ENCODE results near the gene WRAP53.

Gene WRAP53

GRCh38 chr17:7695586-7695985, 7.3 kb downstream of the WRAP53 start:
- ATAC-seq (ENCODE audit: low read depth) (no peak), DNase-seq (ENCODE audit: low spot score in 2 of 2) (no peak)
- no peak overlapping the region for H3K4me3 Mint-ChIP-seq
- H3K4me1 Mint-ChIP-seq, result peaks cover 3% of the 10 kb centered on the region
- no peaks in the 10 kb centered on the region for H3K9me3 Mint-ChIP-seq
- peaks cover 36% of the 10 kb centered on the region for H3K36me3 Mint-ChIP-seq
- H3K27ac Mint-ChIP-seq, result no peak overlapping the region
- H3K27me3 Mint-ChIP-seq, result peaks cover 7% of the 10 kb centered on the region

- H3K9me3 Mint-ChIP-seq, result no peaks in the 10 kb centered on the region
- H3K4me1 Mint-ChIP-seq, result peaks cover 1% of the 10 kb centered on the region
- H3K27me3 Mint-ChIP-seq, result peaks cover 9% of the 10 kb centered on the region
- H3K36me3 Mint-ChIP-seq, result peaks cover 48% of the 10 kb centered on the region
- no peak overlapping the region for H3K4me3 Mint-ChIP-seq
- ATAC-seq (ENCODE audit: low read depth), result no peak
- no peak overlapping the region for H3K27ac Mint-ChIP-seq
- no peak for DNase-seq (ENCODE audit: low spot score in 2 of 2)
Observed at GRCh38 chr17:7697828-7698588, 9.7 kb downstream of the WRAP53 start.

DNA sequence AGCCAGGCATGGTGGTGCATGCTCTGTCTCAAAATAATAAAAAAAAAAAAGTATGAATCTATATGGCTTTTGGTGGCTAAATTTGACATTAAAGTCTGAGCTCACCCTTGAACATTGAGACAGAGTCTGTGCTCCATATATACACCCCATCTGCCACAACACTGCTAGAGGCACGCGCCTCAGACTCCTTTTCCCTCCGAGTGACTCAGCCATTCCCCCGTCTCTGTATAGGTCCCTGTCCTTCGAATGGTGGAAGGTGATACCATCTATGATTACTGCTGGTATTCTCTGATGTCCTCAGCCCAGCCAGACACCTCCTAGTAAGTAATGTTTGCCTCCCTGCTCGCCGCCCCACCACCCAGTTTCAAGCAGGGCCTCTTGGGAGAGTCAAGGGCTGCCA, 12.2 kb downstream of the WRAP53 start:
- ATAC-seq (ENCODE audit: low read depth), result no peak
- Mint-ChIP-seq H3K27ac (no peak overlapping the region), H3K9me3 (no peaks in the 10 kb centered on the region), H3K36me3 (peaks cover 46% of the 10 kb centered on the region), H3K4me1 (peaks cover 14% of the 10 kb centered on the region), H3K27me3 (peaks cover 25% of the 10 kb centered on the region), H3K4me3 (no peak overlapping the region)
- DNase-seq (ENCODE audit: low spot score in 2 of 2), result no peak

DNA sequence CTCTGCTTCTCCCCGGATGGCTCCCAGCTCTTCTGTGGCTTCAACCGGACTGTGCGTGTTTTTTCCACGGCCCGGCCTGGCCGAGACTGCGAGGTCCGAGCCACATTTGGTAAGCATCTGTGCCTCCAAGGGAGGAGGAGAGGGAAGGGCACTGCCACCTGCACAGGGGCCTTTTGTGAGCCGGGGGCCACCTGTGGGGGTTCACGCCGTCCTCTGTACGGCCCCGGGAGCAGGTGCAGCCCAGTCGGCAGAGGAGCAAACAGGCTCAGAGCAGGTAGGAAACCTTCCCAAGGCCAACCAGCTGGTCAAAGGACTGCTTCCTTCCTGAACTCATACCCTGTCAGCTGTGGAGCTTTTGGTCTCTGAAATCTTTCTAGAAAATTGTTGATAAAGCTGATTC, 13.4 kb downstream of the WRAP53 start:
- peaks cover 17% of the 10 kb centered on the region for H3K4me1 Mint-ChIP-seq
- no peak overlapping the region for H3K27ac Mint-ChIP-seq
- DNase-seq (ENCODE audit: low spot score in 2 of 2) (no peak), ATAC-seq (ENCODE audit: low read depth) (no peak)
- H3K36me3 Mint-ChIP-seq, result peaks cover 37% of the 10 kb centered on the region
- peaks cover 32% of the 10 kb centered on the region for H3K27me3 Mint-ChIP-seq
- no peak overlapping the region for H3K4me3 Mint-ChIP-seq
- no peaks in the 10 kb centered on the region for H3K9me3 Mint-ChIP-seq

DNA sequence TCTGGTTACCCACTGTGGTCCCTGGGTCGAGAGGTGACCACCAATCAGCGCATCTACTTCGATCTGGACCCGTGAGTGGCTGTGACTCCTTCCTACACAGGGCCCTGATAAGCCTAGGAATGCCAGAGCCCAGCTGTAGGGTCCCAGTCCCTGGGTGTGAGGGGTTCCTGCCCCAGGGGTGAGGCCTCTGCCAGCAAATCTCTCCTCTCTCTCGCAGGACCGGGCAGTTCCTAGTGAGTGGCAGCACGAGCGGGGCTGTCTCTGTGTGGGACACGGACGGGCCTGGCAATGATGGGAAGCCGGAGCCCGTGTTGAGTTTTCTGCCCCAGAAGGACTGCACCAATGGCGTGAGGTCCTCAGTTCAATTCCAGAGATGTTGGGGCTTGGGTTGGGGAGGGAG, 14.5 kb downstream of the WRAP53 start:
- no peak for DNase-seq (ENCODE audit: low spot score in 2 of 2)
- ATAC-seq (ENCODE audit: low read depth), result no peak
- H3K9me3 Mint-ChIP-seq, result no peaks in the 10 kb centered on the region
- no peak overlapping the region for H3K27ac Mint-ChIP-seq
- H3K36me3 Mint-ChIP-seq, result peaks cover 34% of the 10 kb centered on the region
- peaks cover 17% of the 10 kb centered on the region for H3K4me1 Mint-ChIP-seq
- H3K27me3 Mint-ChIP-seq, result peaks cover 37% of the 10 kb centered on the region
- no peak overlapping the region for H3K4me3 Mint-ChIP-seq

DNA sequence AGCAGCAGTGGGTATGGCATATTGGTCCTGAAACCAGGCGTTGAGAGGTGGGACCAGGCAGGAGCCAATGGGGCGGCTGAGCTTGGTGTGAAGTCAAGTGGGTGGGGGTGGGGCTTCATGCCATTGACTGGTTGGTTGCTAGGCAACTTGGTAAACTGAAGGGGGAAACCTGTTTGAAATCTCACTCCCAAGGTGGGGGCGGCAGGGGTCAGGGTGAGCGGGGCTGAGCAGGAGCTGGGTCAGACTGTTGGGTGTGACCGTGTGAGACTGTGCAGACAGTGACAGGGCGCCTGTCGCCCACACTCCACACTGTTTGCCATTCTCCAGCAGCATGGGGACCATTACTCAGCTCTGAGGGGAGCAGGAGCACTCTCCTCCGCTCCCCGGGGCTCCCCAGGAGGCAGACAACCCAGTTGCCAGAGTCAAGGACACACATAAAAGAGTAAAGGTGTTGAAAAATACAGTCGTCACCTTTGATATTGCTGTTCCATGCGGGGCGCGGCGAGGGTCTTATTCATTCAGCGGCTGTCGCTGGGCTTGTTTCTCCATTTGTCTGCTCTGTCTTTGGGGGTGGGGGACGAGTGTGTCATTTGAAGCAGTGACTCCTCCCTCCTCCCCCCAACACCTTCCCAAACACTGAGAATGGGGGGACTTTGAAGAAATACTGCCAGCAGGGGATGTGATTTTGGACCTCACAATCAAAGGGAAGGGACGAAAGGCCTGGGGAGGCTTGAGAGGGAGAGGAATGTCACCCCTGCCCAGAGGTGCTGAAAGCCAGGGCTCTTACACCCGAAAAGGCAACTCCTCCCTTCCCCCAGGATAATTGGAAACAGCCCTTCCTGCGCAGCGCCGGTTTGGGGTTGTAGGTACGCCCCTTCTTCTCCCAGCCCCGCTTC, 15.6 kb downstream of the WRAP53 start:
- Mint-ChIP-seq H3K4me1 (peaks cover 17% of the 10 kb centered on the region), H3K27ac (peak overlapping the region; percentile 82), H3K27me3 (peaks cover 33% of the 10 kb centered on the region), H3K4me3 (peak overlapping the region; percentile 75), H3K36me3 (peaks cover 30% of the 10 kb centered on the region), H3K9me3 (no peaks in the 10 kb centered on the region)
- ATAC-seq (ENCODE audit: low read depth) (peak; percentile 61), DNase-seq (ENCODE audit: low spot score in 2 of 2) (peak in 1 of 2 donors; percentile 18)

DNA sequence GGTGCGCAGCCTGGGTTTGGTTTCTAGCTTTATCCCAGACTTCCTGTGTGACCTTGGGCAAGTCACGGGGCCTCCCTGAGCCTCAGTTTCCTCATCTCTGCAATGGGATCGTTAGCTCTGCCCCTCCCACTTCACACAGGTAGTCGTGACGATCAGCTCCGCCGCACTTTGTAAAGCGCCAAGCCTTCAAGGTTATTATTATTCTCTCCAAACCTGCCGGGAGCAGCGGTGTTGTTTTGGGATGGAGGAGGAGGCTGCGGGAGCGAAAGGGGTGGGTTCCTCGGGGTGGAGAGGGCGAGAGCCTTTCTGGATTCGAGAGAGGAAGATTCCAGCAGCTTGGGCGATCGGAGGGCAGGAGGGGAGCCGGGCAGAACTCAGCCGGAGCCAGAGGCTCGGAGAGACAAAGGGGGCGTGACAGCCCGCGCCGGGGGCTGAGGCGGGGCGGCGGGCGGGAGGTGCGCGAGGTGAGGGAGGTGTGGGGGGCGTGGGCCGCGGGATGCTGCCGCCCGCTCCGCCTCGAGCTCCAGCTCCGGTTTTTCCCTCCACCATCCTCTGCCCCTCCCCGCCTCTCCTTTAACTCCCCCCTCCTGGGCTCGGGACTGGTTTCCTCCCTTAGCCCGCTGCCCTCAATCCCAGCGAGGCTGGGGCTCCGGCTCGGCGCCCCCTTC, 16.5 kb downstream of the WRAP53 start, which contains the start of gene EFNB3:
Gene EFNB3 (plus strand): TSS at position 602 of the 668 bp plus-strand sequence. CDS start 397 bp downstream, outside the sequence.
- H3K4me3 Mint-ChIP-seq, result peak within 1 kb of the TSS; percentile 75
- peak within 1 kb of the TSS; percentile 82 for H3K27ac Mint-ChIP-seq
- no peaks in the 10 kb centered on the region for H3K9me3 Mint-ChIP-seq
- H3K27me3 Mint-ChIP-seq, result peaks cover 36% of the 10 kb centered on the region
- ATAC-seq (ENCODE audit: low read depth), result peak; percentile 20
- peaks cover 17% of the 10 kb centered on the region for H3K4me1 Mint-ChIP-seq
- no peak for DNase-seq (ENCODE audit: low spot score in 2 of 2)
- peaks cover 27% of the 10 kb centered on the region for H3K36me3 Mint-ChIP-seq

- Mint-ChIP-seq H3K27ac (no peak overlapping the region), H3K36me3 (peaks cover 24% of the 10 kb centered on the region), H3K27me3 (peaks cover 41% of the 10 kb centered on the region), H3K4me1 (peaks cover 24% of the 10 kb centered on the region), H3K9me3 (no peaks in the 10 kb centered on the region), H3K4me3 (no peak overlapping the region)
- DNase-seq (ENCODE audit: low spot score in 2 of 2) (peak in 1 of 2 donors; percentile 30), ATAC-seq (ENCODE audit: low read depth) (peak; percentile 39)
Observed at GRCh38 chr17:7705269-7706255, 17.3 kb downstream of the WRAP53 start.

DNA sequence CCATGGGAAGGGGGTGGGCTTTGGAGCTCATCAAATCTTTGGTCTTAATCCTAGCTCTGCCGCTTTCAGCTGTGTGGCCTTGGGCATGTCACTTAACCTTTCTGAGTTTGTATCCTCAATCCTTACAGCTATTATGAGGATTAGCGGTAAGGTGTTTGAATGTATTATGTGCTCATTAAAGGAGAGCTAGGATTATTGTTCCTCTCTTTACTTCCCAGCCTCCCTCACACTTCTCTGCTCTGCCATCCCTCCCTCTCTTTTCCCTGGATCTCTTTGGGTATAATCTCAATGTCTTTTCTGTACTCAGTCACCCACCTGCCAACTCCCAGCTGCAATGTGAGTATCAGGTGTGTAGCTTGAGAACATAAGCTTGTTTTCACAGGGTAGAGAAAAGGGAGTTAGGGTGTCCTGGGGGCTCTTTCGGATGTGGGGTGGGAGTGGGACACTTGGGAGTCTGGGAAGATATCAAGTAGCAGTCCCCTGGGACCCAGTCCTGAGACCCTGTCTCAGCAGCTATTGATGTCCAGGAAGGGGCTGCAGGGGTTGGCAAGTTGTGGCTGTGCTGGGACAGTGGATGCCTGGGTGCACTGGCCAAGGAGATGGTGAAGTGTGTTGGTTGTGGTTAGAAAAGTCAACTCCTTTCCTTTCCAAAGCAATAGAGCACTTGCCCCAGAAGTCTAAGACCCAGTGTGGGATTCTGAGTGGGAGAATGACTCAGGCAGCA, 18.5 kb downstream of the WRAP53 start:
- Mint-ChIP-seq H3K36me3 (peaks cover 14% of the 10 kb centered on the region), H3K4me1 (peaks cover 31% of the 10 kb centered on the region), H3K27me3 (peaks cover 47% of the 10 kb centered on the region)

GRCh38 chr17:7707446-7707845, 19.2 kb downstream of the WRAP53 start:
- H3K4me1 Mint-ChIP-seq, result peaks cover 34% of the 10 kb centered on the region
- peaks cover 8% of the 10 kb centered on the region for H3K36me3 Mint-ChIP-seq
- DNase-seq (ENCODE audit: low spot score in 2 of 2) (no peak), ATAC-seq (ENCODE audit: low read depth) (no peak)
- H3K4me3 Mint-ChIP-seq, result no peak overlapping the region
- no peaks in the 10 kb centered on the region for H3K9me3 Mint-ChIP-seq
- H3K27me3 Mint-ChIP-seq, result peaks cover 50% of the 10 kb centered on the region
- no peak overlapping the region for H3K27ac Mint-ChIP-seq

More for the DNA sequence above, 18.5 kb downstream of the WRAP53 start:
- DNase-seq (ENCODE audit: low spot score in 2 of 2) (no peak), ATAC-seq (ENCODE audit: low read depth) (no peak)
- Mint-ChIP-seq H3K9me3 (no peaks in the 10 kb centered on the region), H3K4me3 (no peak overlapping the region), H3K27ac (no peak overlapping the region)

- peaks cover 53% of the 10 kb centered on the region for H3K27me3 Mint-ChIP-seq
Observed at GRCh38 chr17:7707858-7708750, 19.8 kb downstream of the WRAP53 start.

GRCh38 chr17:7709031-7709430, 20.8 kb downstream of the WRAP53 start:
- Mint-ChIP-seq H3K36me3 (no peaks in the 10 kb centered on the region), H3K4me3 (no peak overlapping the region), H3K27ac (no peak overlapping the region), H3K27me3 (peaks cover 52% of the 10 kb centered on the region), H3K4me1 (peaks cover 30% of the 10 kb centered on the region), H3K9me3 (no peaks in the 10 kb centered on the region)
- no peak for ATAC-seq (ENCODE audit: low read depth)
- DNase-seq (ENCODE audit: low spot score in 2 of 2), result no peak

More at GRCh38 chr17:7707858-7708750, 19.8 kb downstream of the WRAP53 start:
- no peak for ATAC-seq (ENCODE audit: low read depth)
- DNase-seq (ENCODE audit: low spot score in 2 of 2), result no peak
- H3K4me1 Mint-ChIP-seq, result peaks cover 34% of the 10 kb centered on the region
- H3K27ac Mint-ChIP-seq, result no peak overlapping the region
- peaks cover 5% of the 10 kb centered on the region for H3K36me3 Mint-ChIP-seq
- H3K9me3 Mint-ChIP-seq, result no peaks in the 10 kb centered on the region
- no peak overlapping the region for H3K4me3 Mint-ChIP-seq

Measured in memory B cell (primary cell).